Tibial nerve (tissue), 4 donors: ENCODE results near the gene PI4K2A.

Source experiments
- CTCF ChIP-seq, 5 experiments: fragments of 200-600 bp in 3 of 5; fragments of 450-650 bp in 2 of 5; sonication (generic) in 3 of 5; IDR thresholded peaks; one replicate each; pipeline ENCODE4 v1.5.1; 2016 to 2019; ENCODE audit warnings: antibody characterized with exemption in 5 of 5, mild to moderate bottlenecking in 3 of 5, moderate library complexity in 2 of 5
- EP300 ChIP-seq, 2 donors: sonication (generic); formaldehyde crosslinking; IDR thresholded peaks; one replicate each; pipeline ENCODE4 v1.6.1; 2017; ENCODE audit warnings: antibody characterized with exemption in 2 of 2, mild to moderate bottlenecking in 1 of 2
- POLR2A ChIP-seq, 2 donors: fragments of 450-650 bp; IDR thresholded peaks; one replicate each; pipeline ENCODE4 v1.6.1; 2017; ENCODE audit warnings: antibody characterized with exemption in 2 of 2, mild to moderate bottlenecking in 2 of 2, moderate library complexity in 2 of 2

GRCh38 chr10:97684866-97685394, 44.5 kb downstream of the PI4K2A start:
- TF ChIP-seq CTCF (IDR thresholded peaks at IDR 0.05): no peak
- TF ChIP-seq POLR2A (IDR thresholded peaks at IDR 0.05): no peak
- no peak for TF ChIP-seq EP300 (IDR thresholded peaks at IDR 0.05)
